Gastroesophageal sphincter (tissue), 3 donors: Measurements from ENCODE around the gene MTMR2.

Experiments used
- EP300 ChIP-seq: sonication (generic); formaldehyde crosslinking; IDR thresholded peaks from one replicate; pipeline ENCODE4 v1.6.1; 2017; ENCODE audit warnings: antibody characterized with exemption, mild to moderate bottlenecking
- POLR2A ChIP-seq, 2 donors: fragments of 450-650 bp; IDR thresholded peaks; one replicate each; pipeline ENCODE4 v1.6.1; 2017; ENCODE audit warnings: antibody characterized with exemption in 2 of 2, mild to moderate bottlenecking in 2 of 2, moderate library complexity in 1 of 2
- POLR2AphosphoS5 ChIP-seq: sonication (generic); formaldehyde crosslinking; IDR thresholded peaks from one replicate; pipeline ENCODE4 v1.6.1; 2017; ENCODE audit warnings: antibody characterized with exemption
- TF ChIP-seq, protein P1 (sequence below), 4 experiments: fragments of 200-600 bp in 2 of 4; fragments of 450-650 bp in 2 of 4; sonication (generic) in 1 of 4; IDR thresholded peaks; one replicate each; pipeline ENCODE4 v1.5.1; 2017 to 2019; ENCODE audit warnings: antibody characterized with exemption in 4 of 4, mild to moderate bottlenecking in 2 of 4, moderate library complexity in 2 of 4

- TF ChIP-seq POLR2AphosphoS5 (no peak), POLR2A (IDR thresholded peaks at IDR 0.05) (no peak), EP300 (no peak)
- TF ChIP-seq, protein P1, sequence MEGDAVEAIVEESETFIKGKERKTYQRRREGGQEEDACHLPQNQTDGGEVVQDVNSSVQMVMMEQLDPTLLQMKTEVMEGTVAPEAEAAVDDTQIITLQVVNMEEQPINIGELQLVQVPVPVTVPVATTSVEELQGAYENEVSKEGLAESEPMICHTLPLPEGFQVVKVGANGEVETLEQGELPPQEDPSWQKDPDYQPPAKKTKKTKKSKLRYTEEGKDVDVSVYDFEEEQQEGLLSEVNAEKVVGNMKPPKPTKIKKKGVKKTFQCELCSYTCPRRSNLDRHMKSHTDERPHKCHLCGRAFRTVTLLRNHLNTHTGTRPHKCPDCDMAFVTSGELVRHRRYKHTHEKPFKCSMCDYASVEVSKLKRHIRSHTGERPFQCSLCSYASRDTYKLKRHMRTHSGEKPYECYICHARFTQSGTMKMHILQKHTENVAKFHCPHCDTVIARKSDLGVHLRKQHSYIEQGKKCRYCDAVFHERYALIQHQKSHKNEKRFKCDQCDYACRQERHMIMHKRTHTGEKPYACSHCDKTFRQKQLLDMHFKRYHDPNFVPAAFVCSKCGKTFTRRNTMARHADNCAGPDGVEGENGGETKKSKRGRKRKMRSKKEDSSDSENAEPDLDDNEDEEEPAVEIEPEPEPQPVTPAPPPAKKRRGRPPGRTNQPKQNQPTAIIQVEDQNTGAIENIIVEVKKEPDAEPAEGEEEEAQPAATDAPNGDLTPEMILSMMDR (IDR thresholded peaks at IDR 0.05): no peak
Measured at GRCh38 chr11:95886462-95886861, 37.4 kb downstream of the MTMR2 start.
